Endodermal cell (in vitro differentiated cells): ENCODE results near the gene NPY. TPM values are rescaled to one million over a fixed set of nuclear protein-coding genes. Genes with fewer than 3 reads are reported as not detected.

Experiments used
- DNase-seq: peaks from one replicate; pipeline ENCODE4 v3.0.0-alpha.2; 2017
- H3K27ac ChIP-seq: 2 replicates; pipeline ENCODE4 v1.5.1; 2013; ENCODE audit warnings: mild to moderate bottlenecking, low read depth, low read length, moderate library complexity
- H3K27me3 ChIP-seq: 2 replicates; pipeline ENCODE4 v1.6.1; 2013; ENCODE audit warnings: mild to moderate bottlenecking, low read length, moderate library complexity; ENCODE audit not compliant: insufficient read depth, control insufficient read depth, poor library complexity, severe bottlenecking
- H3K36me3 ChIP-seq: 2 replicates; pipeline ENCODE4 v1.7.0; 2013; ENCODE audit warnings: mild to moderate bottlenecking, low read length, moderate library complexity; ENCODE audit not compliant: control insufficient read depth, insufficient read depth
- H3K4me1 ChIP-seq: one replicate; pipeline ENCODE4 v1.7.0; 2013; ENCODE audit warnings: low read length; ENCODE audit not compliant: control insufficient read depth, insufficient read depth
- H3K4me3 ChIP-seq: 2 replicates; pipeline ENCODE4 v1.5.1; 2013; ENCODE audit warnings: mild to moderate bottlenecking, low read length, moderate library complexity
- H3K9ac ChIP-seq: 2 replicates; pipeline ENCODE4 v1.6.1; 2013; ENCODE audit warnings: mild to moderate bottlenecking, low read length, moderate library complexity; ENCODE audit not compliant: poor library complexity, severe bottlenecking; ENCODE audit errors: extremely low read depth
- H3K9me3 ChIP-seq: 2 replicates; pipeline ENCODE4 v1.6.1; 2013; ENCODE audit warnings: mild to moderate bottlenecking, low read length, moderate library complexity; ENCODE audit not compliant: control insufficient read depth
- H3K27ac Mint-ChIP-seq: 2 replicates; pipeline ENCODE4 v1.8.0; 2020; ENCODE audit warnings: mixed read lengths
- H3K27me3 Mint-ChIP-seq: 2 replicates; pipeline ENCODE4 v1.8.0; 2021; ENCODE audit warnings: mild to moderate bottlenecking, mixed read lengths; ENCODE audit not compliant: insufficient read depth
- H3K36me3 Mint-ChIP-seq: 2 replicates; pipeline ENCODE4 v1.8.0; 2020; ENCODE audit warnings: low read depth, mixed read lengths
- H3K4me1 Mint-ChIP-seq: 2 replicates; pipeline ENCODE4 v1.8.0; 2020; ENCODE audit warnings: mixed read lengths
- H3K4me3 Mint-ChIP-seq: 2 replicates; pipeline ENCODE4 v1.8.0; 2020; ENCODE audit warnings: mild to moderate bottlenecking, moderate library complexity, mixed read lengths
- H3K9me3 Mint-ChIP-seq: 2 replicates; pipeline ENCODE4 v1.8.0; 2020; ENCODE audit warnings: mild to moderate bottlenecking, mixed read lengths
- CTCF ChIP-seq: fragments of 200-600 bp; sonication (generic); conservative IDR thresholded peaks from 2 replicates; pipeline ENCODE4 v1.5.0; 2021; ENCODE audit warnings: antibody characterized with exemption, mild to moderate bottlenecking
- WGBS, 2 experiments: methylation state at CpG; one replicate each; pipeline versions ENCODE4 v1.1.5 to v1.1.7; 2013; ENCODE audit warnings: missing lambda C conversion rate in 2 of 2, mixed read lengths in 1 of 2; ENCODE audit not compliant: insufficient coverage in 1 of 2, insufficient read length in 1 of 2; 5-methylcytosine and 5-hydroxymethylcytosine counted together
- total RNA-seq, 2 donors: library from RNA; stranded (reverse); fragmentation: NEBNext Ultra II Directional in 1 of 2; extraction: Animal tissue kit (Norgen Biotek cat#: 25700) in 1 of 2; gene quantifications; 2 replicates in 1 of 2; 3 replicates in 1 of 2; pipeline ENCODE4 v1.2.1, GENCODE V29; 2021

NPY gene
- total RNA-seq, 2 donors from 2014 or later, result not detected

- DNase-seq, result no peak
- H3K4me3 Mint-ChIP-seq, result no peak overlapping the region
- Histone ChIP-seq H3K27me3 (no peaks in the 10 kb centered on the region), H3K9ac (no peak overlapping the region), H3K27ac (no peak overlapping the region), H3K4me3 (no peak overlapping the region), H3K9me3 (peaks cover 10% of the 10 kb centered on the region), H3K4me1 (no peaks in the 10 kb centered on the region), H3K36me3 (no peaks in the 10 kb centered on the region)
- no peak overlapping the region for H3K27ac Mint-ChIP-seq
- peaks cover 2% of the 10 kb centered on the region for H3K27me3 Mint-ChIP-seq
- no peak for TF ChIP-seq CTCF
- H3K4me1 Mint-ChIP-seq, result peaks cover 2% of the 10 kb centered on the region
- no peaks in the 10 kb centered on the region for H3K36me3 Mint-ChIP-seq
- 80 to 91% methylated on average over 2 to 5 of the region's 5 CpGs for WGBS, 2 experiments
- H3K9me3 Mint-ChIP-seq, result peaks cover 6% of the 10 kb centered on the region
Measured at GRCh38 chr7:24304494-24305095, 20.6 kb downstream of the NPY start.

- Mint-ChIP-seq H3K4me1 (peaks cover 2% of the 10 kb centered on the region), H3K4me3 (no peak overlapping the region), H3K27me3 (peaks cover 2% of the 10 kb centered on the region), H3K36me3 (no peaks in the 10 kb centered on the region), H3K27ac (no peak overlapping the region), H3K9me3 (peaks cover 6% of the 10 kb centered on the region)
- no peaks in the 10 kb centered on the region for H3K4me1 ChIP-seq
- DNase-seq, result no peak
- no peaks in the 10 kb centered on the region for H3K27me3 ChIP-seq
- no peaks in the 10 kb centered on the region for H3K36me3 ChIP-seq
- TF ChIP-seq CTCF, result no peak
- peaks cover 5% of the 10 kb centered on the region for H3K9me3 ChIP-seq
- 100% methylated on average over 3 of the region's 3 CpGs; no CpG with 5 or more reads in 1 of the 2 experiments for WGBS, 2 experiments
- no peak overlapping the region for H3K9ac ChIP-seq
- H3K4me3 ChIP-seq, result no peak overlapping the region
- no peak overlapping the region for H3K27ac ChIP-seq
Measured at GRCh38 chr7:24307326-24307725, 23.3 kb downstream of the NPY start.

DNA sequence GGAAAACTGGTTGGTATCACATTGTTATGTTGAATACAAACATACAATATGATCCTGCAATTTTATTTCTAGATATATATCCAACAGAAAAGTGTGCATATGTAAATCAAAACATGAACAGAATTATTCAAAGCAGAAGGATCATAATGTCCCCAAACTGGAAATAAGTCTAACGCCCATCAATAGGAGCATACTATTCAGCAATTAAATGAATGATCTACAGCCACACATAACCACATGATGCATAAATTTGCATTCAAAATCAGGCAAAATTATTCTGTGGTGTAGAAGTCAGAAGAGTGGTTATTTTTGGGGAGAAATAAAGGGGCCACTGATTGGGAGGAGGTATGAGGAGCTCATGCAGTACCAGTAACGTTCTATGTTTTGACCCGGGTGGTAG is 28.6 kb downstream of the NPY start:
- DNase-seq, result no peak
- no peaks in the 10 kb centered on the region for H3K4me1 ChIP-seq
- WGBS, 2 experiments, result 86% methylated on average over 3 of the region's 3 CpGs; no CpG with 5 or more reads in 1 of the 2 experiments
- H3K4me3 ChIP-seq, result no peak overlapping the region
- H3K9ac ChIP-seq, result no peak overlapping the region
- H3K36me3 ChIP-seq, result no peaks in the 10 kb centered on the region
- no peak for TF ChIP-seq CTCF
- Mint-ChIP-seq H3K4me1 (peaks cover 9% of the 10 kb centered on the region), H3K27ac (no peak overlapping the region), H3K9me3 (no peaks in the 10 kb centered on the region), H3K36me3 (no peaks in the 10 kb centered on the region), H3K27me3 (no peaks in the 10 kb centered on the region), H3K4me3 (no peak overlapping the region)
- H3K27ac ChIP-seq, result no peak overlapping the region
- no peaks in the 10 kb centered on the region for H3K27me3 ChIP-seq
- H3K9me3 ChIP-seq, result no peaks in the 10 kb centered on the region
